ENCODE results near the gene ZC3H14.

ZC3H14 gene, protein sequence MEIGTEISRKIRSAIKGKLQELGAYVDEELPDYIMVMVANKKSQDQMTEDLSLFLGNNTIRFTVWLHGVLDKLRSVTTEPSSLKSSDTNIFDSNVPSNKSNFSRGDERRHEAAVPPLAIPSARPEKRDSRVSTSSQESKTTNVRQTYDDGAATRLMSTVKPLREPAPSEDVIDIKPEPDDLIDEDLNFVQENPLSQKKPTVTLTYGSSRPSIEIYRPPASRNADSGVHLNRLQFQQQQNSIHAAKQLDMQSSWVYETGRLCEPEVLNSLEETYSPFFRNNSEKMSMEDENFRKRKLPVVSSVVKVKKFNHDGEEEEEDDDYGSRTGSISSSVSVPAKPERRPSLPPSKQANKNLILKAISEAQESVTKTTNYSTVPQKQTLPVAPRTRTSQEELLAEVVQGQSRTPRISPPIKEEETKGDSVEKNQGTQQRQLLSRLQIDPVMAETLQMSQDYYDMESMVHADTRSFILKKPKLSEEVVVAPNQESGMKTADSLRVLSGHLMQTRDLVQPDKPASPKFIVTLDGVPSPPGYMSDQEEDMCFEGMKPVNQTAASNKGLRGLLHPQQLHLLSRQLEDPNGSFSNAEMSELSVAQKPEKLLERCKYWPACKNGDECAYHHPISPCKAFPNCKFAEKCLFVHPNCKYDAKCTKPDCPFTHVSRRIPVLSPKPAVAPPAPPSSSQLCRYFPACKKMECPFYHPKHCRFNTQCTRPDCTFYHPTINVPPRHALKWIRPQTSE

DNA sequence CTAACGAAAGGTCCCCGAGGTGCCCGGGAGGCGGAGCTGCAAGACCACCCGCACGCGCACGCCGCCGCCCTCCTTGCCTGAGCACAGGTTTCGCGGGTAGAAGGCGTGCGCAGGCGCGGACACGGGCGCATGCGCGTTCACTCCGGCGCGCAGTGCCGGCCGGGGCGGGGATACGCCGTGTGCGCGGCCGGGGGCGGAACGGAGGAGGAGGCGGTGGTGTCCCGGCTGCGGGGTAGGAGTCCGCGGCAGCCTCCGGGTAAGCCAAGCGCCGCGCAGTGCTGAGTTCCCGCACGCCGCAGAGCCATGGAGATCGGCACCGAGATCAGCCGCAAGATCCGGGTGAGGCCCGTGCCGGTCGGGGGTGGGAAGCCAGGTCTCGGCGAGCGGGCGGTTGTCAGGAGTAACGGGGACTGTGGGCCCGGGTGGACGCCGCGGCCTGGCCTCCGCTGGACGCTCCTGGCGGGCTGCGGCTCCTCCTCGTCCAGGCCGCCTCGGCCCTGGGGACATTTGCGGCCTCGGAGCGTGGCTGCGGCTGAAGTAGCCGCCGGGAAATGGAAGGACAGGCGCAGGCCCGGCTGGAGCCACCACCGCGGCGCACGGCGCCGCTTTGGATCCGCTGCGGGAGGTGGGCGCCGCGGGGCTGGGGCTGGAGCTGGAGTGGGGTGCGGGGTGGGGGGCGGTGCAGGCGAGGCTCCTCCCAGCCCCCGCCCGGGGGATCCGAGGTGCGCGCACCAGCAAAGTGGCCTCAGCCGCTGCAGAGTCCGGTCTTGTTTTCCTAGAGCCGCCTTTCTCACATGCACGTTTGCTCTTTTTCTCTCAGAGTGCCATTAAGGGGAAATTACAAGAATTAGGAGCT is at the start of gene ZC3H14:
Gene ZC3H14 (plus strand): TSS at position 207 of the 856 bp plus-strand sequence. CDS start 97 bp downstream, at position 304.
- DNase-seq: peak; percentile 92
- H3K4me1 Mint-ChIP-seq: peaks cover 25% of the 10 kb centered on the region
- peak within 1 kb of the TSS; percentile 97 for H3K27ac Mint-ChIP-seq
- TF ChIP-seq, protein P1, sequence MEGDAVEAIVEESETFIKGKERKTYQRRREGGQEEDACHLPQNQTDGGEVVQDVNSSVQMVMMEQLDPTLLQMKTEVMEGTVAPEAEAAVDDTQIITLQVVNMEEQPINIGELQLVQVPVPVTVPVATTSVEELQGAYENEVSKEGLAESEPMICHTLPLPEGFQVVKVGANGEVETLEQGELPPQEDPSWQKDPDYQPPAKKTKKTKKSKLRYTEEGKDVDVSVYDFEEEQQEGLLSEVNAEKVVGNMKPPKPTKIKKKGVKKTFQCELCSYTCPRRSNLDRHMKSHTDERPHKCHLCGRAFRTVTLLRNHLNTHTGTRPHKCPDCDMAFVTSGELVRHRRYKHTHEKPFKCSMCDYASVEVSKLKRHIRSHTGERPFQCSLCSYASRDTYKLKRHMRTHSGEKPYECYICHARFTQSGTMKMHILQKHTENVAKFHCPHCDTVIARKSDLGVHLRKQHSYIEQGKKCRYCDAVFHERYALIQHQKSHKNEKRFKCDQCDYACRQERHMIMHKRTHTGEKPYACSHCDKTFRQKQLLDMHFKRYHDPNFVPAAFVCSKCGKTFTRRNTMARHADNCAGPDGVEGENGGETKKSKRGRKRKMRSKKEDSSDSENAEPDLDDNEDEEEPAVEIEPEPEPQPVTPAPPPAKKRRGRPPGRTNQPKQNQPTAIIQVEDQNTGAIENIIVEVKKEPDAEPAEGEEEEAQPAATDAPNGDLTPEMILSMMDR (IDR thresholded peaks at IDR 0.05): no peak
- no peaks in the 10 kb centered on the region for H3K9me3 Mint-ChIP-seq
- H3K27me3 Mint-ChIP-seq (ENCODE audit: low read depth, poor library complexity): peaks cover 7% of the 10 kb centered on the region
- H3K4me3 Mint-ChIP-seq: peak within 1 kb of the TSS; percentile 91
- peaks cover 14% of the 10 kb centered on the region for H3K36me3 Mint-ChIP-seq (ENCODE audit: low read depth)

DNA sequence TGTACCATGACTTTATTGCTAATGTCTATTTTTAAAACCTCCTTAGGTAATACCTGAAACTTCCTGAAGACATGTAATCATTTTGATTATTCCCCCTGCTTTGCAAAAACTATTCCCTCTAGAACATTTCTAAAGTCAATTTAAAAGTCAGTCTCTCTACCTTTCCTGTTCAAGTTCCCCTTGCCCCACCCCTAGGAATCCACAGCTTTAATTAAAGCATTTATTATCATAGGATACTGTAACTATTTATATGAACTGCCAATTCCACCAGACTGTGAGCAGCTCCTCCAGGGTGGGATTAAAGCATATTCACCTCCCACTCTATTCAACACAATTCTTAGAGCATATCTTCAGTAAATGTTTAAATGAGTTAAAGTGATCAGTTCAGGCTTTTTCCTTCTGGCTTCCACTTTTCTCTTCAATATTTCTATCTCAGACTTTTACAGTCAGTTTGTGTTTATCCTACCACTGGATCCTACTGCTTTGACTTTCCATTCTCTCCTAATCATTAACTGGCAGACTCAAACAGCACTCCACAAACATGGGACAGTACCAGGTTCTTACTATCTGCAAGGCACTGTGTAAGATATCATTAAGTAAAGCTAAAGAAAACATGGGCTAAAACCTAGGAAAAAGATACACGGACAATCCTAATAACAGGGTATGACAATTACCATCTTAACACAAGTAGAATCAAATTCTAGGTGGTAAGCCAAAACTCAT is 47.2 kb upstream of the ZC3H14 start:
- DNase-seq: no peak
- H3K27ac Mint-ChIP-seq: peak overlapping the region; percentile 98
- peak overlapping the region; percentile 39 for H3K4me3 Mint-ChIP-seq
- H3K4me1 Mint-ChIP-seq: peaks cover 36% of the 10 kb centered on the region
- H3K9me3 Mint-ChIP-seq: no peaks in the 10 kb centered on the region
- peaks cover 37% of the 10 kb centered on the region for H3K36me3 Mint-ChIP-seq (ENCODE audit: low read depth)
- H3K27me3 Mint-ChIP-seq (ENCODE audit: low read depth, poor library complexity): no peaks in the 10 kb centered on the region
- TF ChIP-seq, protein P1 (IDR thresholded peaks at IDR 0.05): no peak

DNA sequence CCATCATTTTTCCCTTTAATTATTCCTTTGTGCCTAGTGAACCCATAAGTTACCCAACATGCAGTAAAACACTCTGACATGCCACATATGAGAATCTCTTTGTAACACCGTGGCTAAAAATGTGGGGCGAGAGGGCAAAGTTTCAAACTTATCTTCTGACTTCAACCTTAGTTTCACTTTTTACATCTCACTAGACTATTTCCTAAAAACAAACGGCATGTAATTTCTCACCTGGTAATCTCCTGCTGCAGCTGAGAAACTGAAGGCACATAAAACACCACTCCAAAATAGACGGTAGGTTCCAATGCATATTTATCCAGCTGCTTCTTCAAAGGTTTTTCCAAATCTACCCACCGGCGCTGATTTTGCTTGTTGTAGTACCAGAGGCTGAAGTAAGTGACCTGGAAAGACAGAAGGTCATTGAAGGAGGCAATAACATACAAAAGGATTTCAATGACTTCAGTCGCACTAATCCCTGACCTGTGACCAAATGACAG is 45.9 kb upstream of the ZC3H14 start:
- Mint-ChIP-seq H3K4me1 (peaks cover 36% of the 10 kb centered on the region), H3K36me3 (ENCODE audit: low read depth) (peaks cover 38% of the 10 kb centered on the region), H3K27ac (peak overlapping the region; percentile 98), H3K4me3 (peak overlapping the region; percentile 73), H3K9me3 (no peaks in the 10 kb centered on the region), H3K27me3 (ENCODE audit: low read depth, poor library complexity) (no peaks in the 10 kb centered on the region)
- TF ChIP-seq, protein P1 (IDR thresholded peaks at IDR 0.05): no peak
- peak; percentile 19 for DNase-seq

DNA sequence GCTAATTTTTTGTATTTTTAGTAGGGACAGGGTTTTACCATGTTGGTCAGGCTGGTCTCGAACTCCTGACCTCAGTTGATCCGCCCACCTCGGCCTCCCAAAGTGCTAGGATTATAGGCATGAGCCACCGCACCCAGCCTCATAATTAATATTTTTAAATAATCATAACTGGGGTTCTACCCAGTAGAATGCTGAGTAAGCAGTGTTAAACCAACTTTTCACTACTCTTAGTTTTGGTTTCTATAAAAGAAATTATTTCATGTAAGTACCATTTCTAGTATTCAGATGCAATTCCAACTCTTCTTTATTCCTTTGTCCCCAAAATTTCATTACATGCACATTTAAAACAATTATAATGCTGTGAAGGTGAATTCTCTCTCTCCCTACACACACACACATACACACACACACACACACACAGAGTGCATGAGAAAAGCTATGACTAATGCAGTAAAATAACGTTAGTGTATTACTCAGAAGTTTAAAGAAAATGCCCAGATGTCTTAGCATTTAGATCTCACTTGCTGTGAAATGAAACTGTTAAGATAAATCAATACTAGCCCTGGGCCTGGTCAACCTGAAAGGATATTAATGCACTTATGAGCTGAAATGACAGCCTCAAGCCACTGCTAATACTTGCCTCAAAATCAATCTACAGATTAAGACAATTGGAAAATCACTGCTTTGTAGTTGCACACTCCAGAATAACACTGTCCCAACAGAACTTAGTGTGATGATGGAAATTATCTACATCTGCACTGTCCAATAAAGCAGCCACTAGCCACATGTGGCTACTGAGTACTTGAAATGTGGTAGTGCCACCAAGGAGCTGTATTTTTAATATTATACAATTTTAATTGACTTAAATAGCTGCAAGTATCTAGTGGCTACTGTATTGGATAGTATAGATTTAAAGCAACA is 44.0 kb upstream of the ZC3H14 start:
- Mint-ChIP-seq H3K27ac (peak overlapping the region; percentile 43), H3K4me1 (peaks cover 36% of the 10 kb centered on the region), H3K27me3 (ENCODE audit: low read depth, poor library complexity) (no peaks in the 10 kb centered on the region), H3K36me3 (ENCODE audit: low read depth) (peaks cover 48% of the 10 kb centered on the region), H3K4me3 (no peak overlapping the region), H3K9me3 (peaks cover 16% of the 10 kb centered on the region)
- DNase-seq: no peak
- TF ChIP-seq, protein P1 (IDR thresholded peaks at IDR 0.05): no peak
